ENCODE results near the gene CEP97. TPM values are rescaled to one million over a fixed set of nuclear protein-coding genes. Genes with fewer than 3 reads are reported as not detected.

CEP97 gene
- total RNA-seq, 5 donors from 2014 or later (not counting 1 experiment from before 2014, with no cell fraction given) = 9.9 to 13.9 (median 12.7) TPM

DNA sequence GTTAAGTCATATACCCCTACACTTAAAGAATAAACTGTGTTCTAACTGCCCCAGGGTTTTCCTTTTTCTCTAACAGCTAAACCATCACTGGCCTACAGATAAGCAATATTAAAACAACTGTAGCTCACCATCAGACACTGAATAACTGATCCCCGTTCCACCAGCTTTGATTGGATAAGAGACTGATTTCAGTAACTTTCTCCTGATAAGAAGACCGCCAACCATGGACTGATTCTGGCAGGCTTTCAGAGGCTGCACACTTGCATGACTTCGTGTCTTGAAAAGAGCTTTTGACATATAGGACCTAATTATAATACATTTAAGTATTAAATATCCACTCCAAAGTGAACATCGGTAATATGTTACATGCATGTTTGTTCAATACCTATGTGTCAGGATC, 15.3 kb upstream of the CEP97 start:
- no peak for ATAC-seq (replicated peaks in 1 of 4)
- CTCF ChIA-PET = interaction anchor here in 1 of 2 donors (0.7 kb wide), 1 partner anchor 26 kb away, joined by 5 read pairs; no protein-coding TSS in a partner anchor
- WGBS (ENCODE audit: insufficient coverage) = 100% methylated on average over 1 of the region's 4 CpGs

GRCh38 chr3:101718455-101718854, 6.0 kb upstream of the CEP97 start:
- ATAC-seq (replicated peaks in 1 of 4) (no peak), DNase-seq (no peak)
- Histone ChIP-seq H3K4me3 (ENCODE audit: control insufficient read depth in 1 of 2, extremely low read depth in 1 of 2, low read length in 1 of 2) (no peak overlapping the region), H3K27me3 (replicated peaks in 1 of 2; ENCODE audit: control insufficient read depth in 2 of 2, extremely low read depth in 1 of 2, insufficient read depth in 2 of 2, low read length in 1 of 2) (peaks cover 0 to 6% of the 10 kb centered on the region in 2 experiments), H3K36me3 (ENCODE audit: control insufficient read depth in 2 of 2, extremely low read depth in 1 of 2, insufficient read depth in 1 of 2, low read length in 1 of 2) (no peaks in the 10 kb centered on the region), H3K4me1 (ENCODE audit: control insufficient read depth in 1 of 2, extremely low read depth in 1 of 2, insufficient read depth in 2 of 2, low read length in 2 of 2) (peaks cover 18 to 19% of the 10 kb centered on the region in 2 experiments), H3K27ac (ENCODE audit: low read length) (no peak overlapping the region), H3K9me3 (no peaks in the 10 kb centered on the region)
- Mint-ChIP-seq H3K9me3 (no peaks in the 10 kb centered on the region), H3K27ac (no peak overlapping the region), H3K27me3 (no peaks in the 10 kb centered on the region), H3K4me3 (no peak overlapping the region), H3K36me3 (no peaks in the 10 kb centered on the region), H3K4me1 (peaks cover 25 to 30% (median 27%) of the 10 kb centered on the region in 3 donors)
- ChIA-PET CTCF (interaction anchor here in 1 of 2 donors (1.1 to 1.3 kb wide), 2 partner anchors 84 to 510 kb away, joined by 3 to 5 read pairs; no protein-coding TSS in a partner anchor), POLR2A (no interaction called here)
- WGBS (ENCODE audit: insufficient coverage) = no CpG with 5 or more reads among the region's 1 CpG

More for the DNA sequence above, 15.3 kb upstream of the CEP97 start:
- Mint-ChIP-seq H3K9me3 (no peaks in the 10 kb centered on the region), H3K27me3 (no peaks in the 10 kb centered on the region), H3K4me3 (no peak overlapping the region), H3K4me1 (no peaks in the 10 kb centered on the region), H3K36me3 (no peaks in the 10 kb centered on the region), H3K27ac (no peak overlapping the region)
- H3K27me3 ChIP-seq (replicated peaks in 1 of 2; ENCODE audit: control insufficient read depth in 2 of 2, extremely low read depth in 1 of 2, insufficient read depth in 2 of 2, low read length in 1 of 2) = no peaks in the 10 kb centered on the region
- H3K4me3 ChIP-seq (ENCODE audit: control insufficient read depth in 1 of 2, extremely low read depth in 1 of 2, low read length in 1 of 2) = no peak overlapping the region
- H3K4me1 ChIP-seq (ENCODE audit: control insufficient read depth in 1 of 2, extremely low read depth in 1 of 2, insufficient read depth in 2 of 2, low read length in 2 of 2) = peaks cover 0 to 3% of the 10 kb centered on the region in 2 experiments
- no peak overlapping the region for H3K27ac ChIP-seq (ENCODE audit: low read length)
- H3K36me3 ChIP-seq (ENCODE audit: control insufficient read depth in 2 of 2, extremely low read depth in 1 of 2, insufficient read depth in 1 of 2, low read length in 1 of 2) = no peaks in the 10 kb centered on the region
- no peak for DNase-seq
- POLR2A ChIA-PET = interaction anchor here in 1 of 2 donors (0.8 kb wide), 1 partner anchor 817 kb away, joined by 3 read pairs; no protein-coding TSS in a partner anchor
- no peaks in the 10 kb centered on the region for H3K9me3 ChIP-seq

DNA sequence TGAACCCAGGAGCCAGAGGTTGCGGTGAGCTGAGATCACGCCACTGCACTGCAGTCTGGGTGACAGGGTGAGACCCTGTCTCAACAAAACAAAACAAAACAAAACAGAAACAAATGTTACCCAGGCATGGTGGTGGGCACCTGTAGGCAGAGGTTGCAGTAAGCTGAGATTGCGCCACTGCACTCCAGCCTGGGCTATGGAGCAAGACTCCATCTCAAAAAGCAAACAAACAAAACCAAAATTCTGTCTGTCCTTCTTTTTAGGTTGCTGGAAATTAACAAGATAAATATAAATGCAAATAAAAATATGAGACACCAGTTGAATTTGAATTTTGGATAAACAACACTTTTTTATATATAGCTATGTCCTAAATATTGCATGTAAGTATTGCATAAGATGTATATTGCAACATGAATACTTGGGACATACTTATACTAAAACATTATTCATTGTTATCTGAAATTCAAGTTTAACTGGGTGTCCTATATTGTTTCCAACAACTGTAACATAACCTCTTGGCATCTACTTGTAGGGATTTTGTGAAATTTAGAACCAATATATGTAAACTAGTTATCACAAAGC, 4.7 kb upstream of the CEP97 start:
- no peak overlapping the region for H3K4me3 Mint-ChIP-seq
- WGBS (ENCODE audit: insufficient coverage) = 100% methylated on average over 1 of the region's 3 CpGs
- Histone ChIP-seq H3K36me3 (ENCODE audit: control insufficient read depth in 2 of 2, extremely low read depth in 1 of 2, insufficient read depth in 1 of 2, low read length in 1 of 2) (no peaks in the 10 kb centered on the region), H3K27ac (ENCODE audit: low read length) (no peak overlapping the region), H3K27me3 (replicated peaks in 1 of 2; ENCODE audit: control insufficient read depth in 2 of 2, extremely low read depth in 1 of 2, insufficient read depth in 2 of 2, low read length in 1 of 2) (peaks cover 0 to 6% of the 10 kb centered on the region in 2 experiments), H3K4me1 (ENCODE audit: control insufficient read depth in 1 of 2, extremely low read depth in 1 of 2, insufficient read depth in 2 of 2, low read length in 2 of 2) (peaks cover 23 to 27% of the 10 kb centered on the region in 2 experiments), H3K9me3 (no peaks in the 10 kb centered on the region), H3K4me3 (ENCODE audit: control insufficient read depth in 1 of 2, extremely low read depth in 1 of 2, low read length in 1 of 2) (no peak overlapping the region)
- H3K27me3 Mint-ChIP-seq = no peaks in the 10 kb centered on the region
- ChIA-PET POLR2A (interaction anchor here in 1 of 2 donors (0.8 kb wide), 1 partner anchor 48 kb away, joined by 3 read pairs; no protein-coding TSS in a partner anchor), CTCF (interaction anchor here in 1 of 2 donors (0.6 kb wide), 1 partner anchor 152 kb away, joined by 3 read pairs; no protein-coding TSS in a partner anchor)
- H3K9me3 Mint-ChIP-seq = no peaks in the 10 kb centered on the region
- peaks cover 30 to 38% (median 34%) of the 10 kb centered on the region in 3 donors for H3K4me1 Mint-ChIP-seq
- no peak for DNase-seq
- ATAC-seq (replicated peaks in 1 of 4) = no peak
- peak overlapping the region; percentile 36 to 67 for H3K27ac Mint-ChIP-seq
- no peaks in the 10 kb centered on the region for H3K36me3 Mint-ChIP-seq

- no peak for ATAC-seq (replicated peaks in 1 of 4)
- Mint-ChIP-seq H3K27me3 (no peaks in the 10 kb centered on the region), H3K9me3 (no peaks in the 10 kb centered on the region), H3K4me3 (peak overlapping the region; percentile 4 to 53 (median 35)), H3K4me1 (peaks cover 38 to 48% (median 43%) of the 10 kb centered on the region in 3 donors), H3K27ac (peak overlapping the region; percentile 81 to 92), H3K36me3 (no peaks in the 10 kb centered on the region)
- H3K27ac ChIP-seq (ENCODE audit: low read length) = peak overlapping the region; percentile 77
- peaks cover 25 to 33% of the 10 kb centered on the region in 2 experiments for H3K4me1 ChIP-seq (ENCODE audit: control insufficient read depth in 1 of 2, extremely low read depth in 1 of 2, insufficient read depth in 2 of 2, low read length in 2 of 2)
- no peaks in the 10 kb centered on the region for H3K36me3 ChIP-seq (ENCODE audit: control insufficient read depth in 2 of 2, extremely low read depth in 1 of 2, insufficient read depth in 1 of 2, low read length in 1 of 2)
- CTCF ChIA-PET = interaction anchor here in 1 of 2 donors (0.7 kb wide), 1 partner anchor 82 kb away, joined by 4 read pairs; no protein-coding TSS in a partner anchor
- no peak overlapping the region for H3K4me3 ChIP-seq (ENCODE audit: control insufficient read depth in 1 of 2, extremely low read depth in 1 of 2, low read length in 1 of 2)
- peaks cover 0 to 3% of the 10 kb centered on the region in 2 experiments for H3K27me3 ChIP-seq (replicated peaks in 1 of 2; ENCODE audit: control insufficient read depth in 2 of 2, extremely low read depth in 1 of 2, insufficient read depth in 2 of 2, low read length in 1 of 2)
- WGBS (ENCODE audit: insufficient coverage) = 48% methylated on average over 6 of the region's 10 CpGs
- POLR2A ChIA-PET = interaction anchor here in 1 of 2 donors (0.6 kb wide), 1 partner anchor 230 kb away, joined by 3 read pairs; no protein-coding TSS in a partner anchor
- DNase-seq = peak in 1 of 35 experiments; percentile 12
- H3K9me3 ChIP-seq = no peaks in the 10 kb centered on the region
Observed at GRCh38 chr3:101720851-101721840, 3.3 kb upstream of the CEP97 start.

DNA sequence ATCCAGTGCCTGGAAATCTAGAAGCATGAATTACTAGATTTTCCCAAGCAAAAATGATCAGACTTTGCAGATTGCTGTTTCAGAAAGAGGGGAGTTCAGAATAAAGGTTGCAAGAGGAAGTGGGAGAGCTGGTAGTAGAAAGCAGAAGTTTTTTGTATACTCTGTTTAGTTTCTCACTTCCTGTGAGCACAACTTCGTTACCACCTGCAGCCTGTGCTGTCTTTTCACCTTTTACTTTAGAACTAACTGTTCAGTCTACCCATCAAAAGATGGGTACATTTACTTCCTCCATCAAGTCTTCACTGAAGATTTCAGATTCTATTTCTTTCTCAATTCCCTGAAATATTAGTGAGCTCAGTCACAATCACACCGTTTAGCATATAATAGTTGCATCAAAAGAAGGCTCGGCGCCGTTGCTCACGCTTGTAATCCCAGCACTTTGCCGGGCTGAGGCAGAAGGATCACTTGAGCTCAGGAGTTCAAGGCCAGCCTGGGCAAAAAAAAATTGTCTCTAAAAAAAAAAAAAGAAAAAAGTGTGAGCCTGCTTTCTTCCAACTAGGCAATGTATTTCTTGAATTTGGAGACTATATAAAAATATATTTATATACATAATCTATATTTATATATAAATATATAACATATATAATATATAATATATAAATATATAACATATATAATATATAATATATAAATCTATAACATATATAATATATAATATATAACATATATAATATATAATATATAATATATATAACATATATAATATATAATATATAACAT, 1.8 kb upstream of the CEP97 start:
- WGBS (ENCODE audit: insufficient coverage) = 0% methylated on average over 1 of the region's 7 CpGs
- H3K27ac Mint-ChIP-seq = peak overlapping the region; percentile 81 to 92
- Histone ChIP-seq H3K27ac (ENCODE audit: low read length) (peak overlapping the region; percentile 77), H3K4me3 (ENCODE audit: control insufficient read depth in 1 of 2, extremely low read depth in 1 of 2, low read length in 1 of 2) (no peak overlapping the region), H3K4me1 (ENCODE audit: control insufficient read depth in 1 of 2, extremely low read depth in 1 of 2, insufficient read depth in 2 of 2, low read length in 2 of 2) (peaks cover 25 to 33% of the 10 kb centered on the region in 2 experiments), H3K36me3 (ENCODE audit: control insufficient read depth in 2 of 2, extremely low read depth in 1 of 2, insufficient read depth in 1 of 2, low read length in 1 of 2) (peaks cover 0 to 4% of the 10 kb centered on the region in 2 donors), H3K27me3 (replicated peaks in 1 of 2; ENCODE audit: control insufficient read depth in 2 of 2, extremely low read depth in 1 of 2, insufficient read depth in 2 of 2, low read length in 1 of 2) (no peaks in the 10 kb centered on the region), H3K9me3 (no peaks in the 10 kb centered on the region)
- POLR2A ChIA-PET = interaction anchor here in 1 of 2 donors (0.8 kb wide), 1 partner anchor 316 kb away, joined by 6 read pairs; no protein-coding TSS in a partner anchor
- DNase-seq = peak in 5 of 35 experiments; percentile 7 to 48 (median 14)
- CTCF ChIA-PET = interaction anchor here in 1 of 2 donors (0.6 to 0.7 kb wide), 3 partner anchors 9 to 217 kb away, joined by 3 to 4 read pairs (median 4); no protein-coding TSS in a partner anchor
- H3K27me3 Mint-ChIP-seq = no peaks in the 10 kb centered on the region
- peak overlapping the region; percentile 52 to 72 (median 53) for H3K4me3 Mint-ChIP-seq
- ATAC-seq (replicated peaks in 1 of 4) = peak in 2 of 4 experiments; percentile 10 to 20
- H3K36me3 Mint-ChIP-seq = peaks cover 3% of the 10 kb centered on the region
- H3K9me3 Mint-ChIP-seq = no peaks in the 10 kb centered on the region
- H3K4me1 Mint-ChIP-seq = peaks cover 43 to 56% (median 51%) of the 10 kb centered on the region in 3 donors

Measured in T-cell (primary cell).